Keratinocyte (primary cell): ENCODE measurements around the gene GRIN3B. TPM values are rescaled to one million over a fixed set of nuclear protein-coding genes. Genes with fewer than 3 reads are reported as not detected.

Experiments used
- DNase-seq: peaks from one replicate; pipeline ENCODE4 v3.0.0-alpha.2; 2011; ENCODE audit warnings: low read depth, missing footprints, low spot score
- FAIRE-seq: peaks from 2 replicates; lab custom pipeline; 2011; peaks lifted over from hg19 to GRCh38; lab: Jason Lieb, UNC
- H2AFZ ChIP-seq: 2 replicates; pipeline ENCODE4 v1.6.0; 2012; ENCODE audit warnings: low read length, control low read depth, inconsistent platforms; ENCODE audit not compliant: control insufficient read depth
- H3K27ac ChIP-seq: 2 replicates; pipeline ENCODE4 v1.5.1; 2011; ENCODE audit warnings: low read length; ENCODE audit not compliant: control insufficient read depth, insufficient read depth
- H3K27me3 ChIP-seq: 3 replicates; pipeline ENCODE4 v1.6.0; 2011; ENCODE audit warnings: low read length; ENCODE audit not compliant: control insufficient read depth, insufficient read depth; ENCODE audit errors: extremely low read depth
- H3K36me3 ChIP-seq, 2 experiments: 2 replicates in 1 of 2; 3 replicates in 1 of 2; pipeline ENCODE4 v1.5.1; 2011; ENCODE audit warnings: low read length in 2 of 2, mild to moderate bottlenecking in 1 of 2; ENCODE audit not compliant: control insufficient read depth in 2 of 2, insufficient read depth in 2 of 2; ENCODE audit errors: extremely low read depth in 1 of 2
- H3K4me1 ChIP-seq: 3 replicates; pipeline ENCODE4 v1.5.1; 2011; ENCODE audit warnings: low read length; ENCODE audit not compliant: control insufficient read depth, insufficient read depth; ENCODE audit errors: extremely low read depth
- H3K4me2 ChIP-seq: 3 replicates; pipeline ENCODE4 v1.6.0; 2011; ENCODE audit warnings: low read depth, low read length; ENCODE audit not compliant: control insufficient read depth, insufficient read depth; ENCODE audit errors: extremely low read depth
- H3K4me3 ChIP-seq, 3 experiments: fragments of 200-600 bp in 1 of 3; sonication (generic) in 1 of 3; 2 replicates in 2 of 3; 3 replicates in 1 of 3; pipeline ENCODE4 v1.5.1; 2011 to 2016; ENCODE audit warnings: low read length in 3 of 3, mild to moderate bottlenecking in 3 of 3, control low read depth in 2 of 3, inconsistent platforms in 1 of 3, low read depth in 1 of 3, mixed read lengths in 1 of 3, mixed run types in 1 of 3, moderate library complexity in 1 of 3; ENCODE audit not compliant: control insufficient read depth in 2 of 3, insufficient read depth in 2 of 3; ENCODE audit errors: extremely low read depth in 1 of 3
- H3K79me2 ChIP-seq: 2 replicates; pipeline ENCODE4 v1.6.0; 2012; ENCODE audit warnings: low read length; ENCODE audit not compliant: control insufficient read depth, insufficient read depth
- H3K9ac ChIP-seq: 3 replicates; pipeline ENCODE4 v1.6.0; 2011; ENCODE audit warnings: low read length; ENCODE audit not compliant: control insufficient read depth, insufficient read depth; ENCODE audit errors: extremely low read depth
- H3K9me1 ChIP-seq: 3 replicates; pipeline ENCODE4 v1.6.0; 2011; ENCODE audit warnings: low read length; ENCODE audit not compliant: control insufficient read depth, insufficient read depth; ENCODE audit errors: extremely low read depth
- H3K9me3 ChIP-seq: 2 replicates; pipeline ENCODE4 v1.5.1; 2012; ENCODE audit warnings: low read depth, low read length; ENCODE audit not compliant: control insufficient read depth
- H4K20me1 ChIP-seq: 3 replicates; pipeline ENCODE4 v1.6.0; 2011; ENCODE audit warnings: low read length; ENCODE audit not compliant: control insufficient read depth, insufficient read depth; ENCODE audit errors: extremely low read depth
- CTCF ChIP-seq, 3 experiments: IDR thresholded peaks in 1 of 3; conservative IDR thresholded peaks in 1 of 3; optimal IDR thresholded peaks in 1 of 3; 2 replicates in 2 of 3; 3 replicates in 1 of 3; pipeline versions ENCODE3 to v1.5.1; 2011; ENCODE audit warnings: low read length in 3 of 3, mild to moderate bottlenecking in 3 of 3, moderate library complexity in 2 of 3, control low read depth in 1 of 3, inconsistent platforms in 1 of 3; ENCODE audit not compliant: insufficient read depth in 2 of 3; ENCODE audit errors: extremely low read depth in 1 of 3
- EZH2 ChIP-seq: IDR thresholded peaks from one replicate; pipeline ENCODE4 v1.6.1; 2012; ENCODE audit warnings: inconsistent platforms, mild to moderate bottlenecking, low read length, moderate library complexity
- dilution Hi-C: fragments of 300-500 bp; cut with MboI; formaldehyde crosslinking; loops from one replicate; pipeline ENCODE4 v1.7.0; 2020; ENCODE audit warnings: low sequenced_read_pairs; ENCODE audit not compliant: extremely low pct_ligation_motif_present
- polyA plus RNA-seq, 5 experiments: library from polyadenylated mRNA; depleted of rRNA in 3 of 5; stranded (reverse) in 3 of 5; stranded (forward) in 1 of 5; unstranded in 1 of 5; fragments of >200 nt; gene quantifications; 1 replicate in 1 of 5; 2 replicates in 3 of 5; 3 replicates in 1 of 5; pipeline versions ENCODE4 v1.2.1 to v1.2.3, GENCODE V29; 2011 to 2012; ENCODE audit warnings: missing spikeins in 2 of 5, low read depth in 1 of 5, low replicate concordance in 1 of 5

The GRIN3B gene
- polyA plus RNA-seq, 1 donor (not counting 4 experiments of a cell fraction or from before 2014, with no cell fraction given): 0.20 TPM

GRCh38 chr19:954272-954671, 45.9 kb upstream of the GRIN3B start:
- dilution Hi-C loops: no loop called here
- TF ChIP-seq CTCF (optimal IDR thresholded peaks at IDR 0.05 in 1 of 3, IDR thresholded peaks at IDR 0.05 in 1 of 3, conservative IDR thresholded peaks at IDR 0.05 in 1 of 3; ENCODE audit: extremely low read depth in 1 of 3, insufficient read depth in 2 of 3, low read length in 3 of 3): no peak
- TF ChIP-seq EZH2: no peak
- Histone ChIP-seq H3K4me2 (no peak overlapping the region), H3K36me3 (no peaks in the 10 kb centered on the region), H3K27me3 (no peaks in the 10 kb centered on the region), H3K9me1 (no peaks in the 10 kb centered on the region), H3K4me1 (peaks cover 11% of the 10 kb centered on the region), H2AFZ (no peak overlapping the region), H4K20me1 (peaks cover 4% of the 10 kb centered on the region), H3K27ac (no peak overlapping the region), H3K4me3 (no peak overlapping the region), H3K9ac (no peak overlapping the region), H3K9me3 (no peaks in the 10 kb centered on the region), H3K79me2 (no peaks in the 10 kb centered on the region)
- FAIRE-seq (no peak), DNase-seq (no peak)

GRCh38 chr19:954672-955494, 45.3 kb upstream of the GRIN3B start:
- Histone ChIP-seq H3K9ac (no peak overlapping the region), H3K4me3 (no peak overlapping the region), H2AFZ (no peak overlapping the region), H3K79me2 (no peaks in the 10 kb centered on the region), H3K9me3 (no peaks in the 10 kb centered on the region), H3K27ac (no peak overlapping the region), H3K4me2 (no peak overlapping the region), H3K27me3 (no peaks in the 10 kb centered on the region), H4K20me1 (peaks cover 4% of the 10 kb centered on the region), H3K4me1 (peaks cover 12% of the 10 kb centered on the region), H3K9me1 (no peaks in the 10 kb centered on the region), H3K36me3 (no peaks in the 10 kb centered on the region)
- FAIRE-seq (no peak), DNase-seq (no peak)
- dilution Hi-C loops: no loop called here
- TF ChIP-seq EZH2 (no peak), CTCF (optimal IDR thresholded peaks at IDR 0.05 in 1 of 3, IDR thresholded peaks at IDR 0.05 in 1 of 3, conservative IDR thresholded peaks at IDR 0.05 in 1 of 3; ENCODE audit: extremely low read depth in 1 of 3, insufficient read depth in 2 of 3, low read length in 3 of 3) (no peak)
